ENCODE results near the gene MTHFR. TPM values are rescaled to one million over a fixed set of nuclear protein-coding genes. Genes with fewer than 3 reads are reported as not detected.

The MTHFR gene
- total RNA-seq, 4 donors from 2014 or later = 10.2 to 24.7 (median 18.1) TPM

DNA sequence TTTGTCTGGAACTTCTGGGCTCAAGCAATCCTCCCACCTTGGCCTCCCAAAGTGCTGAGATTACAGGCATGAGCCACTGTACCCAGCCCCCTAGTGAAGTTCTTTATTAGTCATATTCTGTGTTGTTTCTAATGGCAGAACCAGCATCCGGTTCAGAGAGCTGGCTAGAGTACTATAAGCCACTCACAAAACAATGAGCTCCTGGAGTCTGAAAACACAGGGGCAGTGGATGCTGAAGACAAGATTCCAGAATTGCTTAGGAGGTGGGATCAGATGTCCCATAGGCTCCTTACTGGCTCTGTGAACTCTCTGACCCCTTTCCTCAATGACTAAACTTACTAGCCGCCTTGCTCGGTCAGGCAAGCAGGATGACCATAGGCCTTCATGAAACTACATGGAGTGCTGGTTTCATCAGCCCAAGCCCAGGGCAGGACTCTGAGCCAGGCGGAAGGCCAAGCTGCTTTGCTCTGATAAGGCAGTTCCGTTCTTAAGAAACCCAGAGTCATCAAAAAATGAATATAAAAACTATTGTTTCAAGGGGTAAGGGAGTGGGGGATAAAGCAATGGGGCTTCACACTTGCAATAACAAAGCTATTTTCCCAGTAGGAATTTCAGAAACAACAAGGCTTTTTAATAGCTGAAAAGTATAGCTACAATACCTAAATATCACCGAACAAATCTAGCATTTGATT lies 8.1 kb downstream of the MTHFR start:
- in situ Hi-C loops (cut with MboI; ENCODE audit: low sequenced_read_pairs in 4 of 4) = no loop called here
- intact Hi-C loops (cut with DNase I; ENCODE audit: low total_unique reads) = no loop called here
- TF ChIP-seq, protein P1, sequence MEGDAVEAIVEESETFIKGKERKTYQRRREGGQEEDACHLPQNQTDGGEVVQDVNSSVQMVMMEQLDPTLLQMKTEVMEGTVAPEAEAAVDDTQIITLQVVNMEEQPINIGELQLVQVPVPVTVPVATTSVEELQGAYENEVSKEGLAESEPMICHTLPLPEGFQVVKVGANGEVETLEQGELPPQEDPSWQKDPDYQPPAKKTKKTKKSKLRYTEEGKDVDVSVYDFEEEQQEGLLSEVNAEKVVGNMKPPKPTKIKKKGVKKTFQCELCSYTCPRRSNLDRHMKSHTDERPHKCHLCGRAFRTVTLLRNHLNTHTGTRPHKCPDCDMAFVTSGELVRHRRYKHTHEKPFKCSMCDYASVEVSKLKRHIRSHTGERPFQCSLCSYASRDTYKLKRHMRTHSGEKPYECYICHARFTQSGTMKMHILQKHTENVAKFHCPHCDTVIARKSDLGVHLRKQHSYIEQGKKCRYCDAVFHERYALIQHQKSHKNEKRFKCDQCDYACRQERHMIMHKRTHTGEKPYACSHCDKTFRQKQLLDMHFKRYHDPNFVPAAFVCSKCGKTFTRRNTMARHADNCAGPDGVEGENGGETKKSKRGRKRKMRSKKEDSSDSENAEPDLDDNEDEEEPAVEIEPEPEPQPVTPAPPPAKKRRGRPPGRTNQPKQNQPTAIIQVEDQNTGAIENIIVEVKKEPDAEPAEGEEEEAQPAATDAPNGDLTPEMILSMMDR (IDR thresholded peaks at IDR 0.05 in 4 of 5, conservative IDR thresholded peaks at IDR 0.05 in 1 of 5) = no peak
- TF ChIP-seq POLR2A (IDR thresholded peaks at IDR 0.05) = peak in 1 of 2 donors; percentile 11

DNA sequence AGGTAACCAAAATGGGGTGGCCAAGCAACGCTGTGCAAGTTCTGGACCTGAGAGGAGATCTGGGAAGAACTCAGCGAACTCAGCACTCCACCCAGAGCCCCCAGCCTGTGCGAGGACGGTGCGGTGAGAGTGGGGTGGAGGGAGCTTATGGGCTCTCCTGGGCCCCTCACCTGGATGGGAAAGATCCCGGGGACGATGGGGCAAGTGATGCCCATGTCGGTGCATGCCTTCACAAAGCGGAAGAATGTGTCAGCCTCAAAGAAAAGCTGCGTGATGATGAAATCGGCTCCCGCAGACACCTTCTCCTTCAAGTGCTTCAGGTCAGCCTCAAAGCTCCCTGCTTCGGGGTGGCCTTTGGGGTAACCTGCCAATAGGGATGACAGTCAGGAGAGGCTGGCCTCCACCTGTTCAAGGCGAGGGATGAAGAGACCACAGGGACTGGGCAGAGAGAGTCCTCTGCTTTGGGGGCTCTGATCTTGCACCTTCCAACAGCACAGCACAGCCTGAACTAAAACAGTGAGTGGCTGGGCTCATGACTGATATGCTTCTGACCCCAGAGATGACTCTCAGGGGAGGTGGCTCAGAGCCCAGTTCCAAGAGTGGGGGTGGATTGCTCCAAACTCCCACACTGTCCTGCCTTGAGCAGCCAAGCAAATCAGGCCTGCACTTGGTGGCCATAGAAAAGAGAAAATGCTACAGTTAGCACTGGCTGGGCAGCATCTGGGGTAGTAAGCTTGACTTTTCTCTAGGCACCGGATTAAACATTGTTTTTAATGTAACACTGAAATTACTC lies 9.5 kb downstream of the MTHFR start:
- Histone ChIP-seq H3K36me3 (peaks cover 0 to 64% of the 10 kb centered on the region in 2 donors), H3K27ac (peak overlapping the region; percentile 90 to 99 (median 97)), H3K4me1 (peaks cover 23 to 39% of the 10 kb centered on the region in 2 donors), H3K9me3 (no peaks in the 10 kb centered on the region), H3K4me3 (no peak overlapping the region), H3K27me3 (no peaks in the 10 kb centered on the region)
- ATAC-seq = no peak
- TF ChIP-seq, protein P1 (IDR thresholded peaks at IDR 0.05 in 4 of 5, conservative IDR thresholded peaks at IDR 0.05 in 1 of 5) = no peak
- TF ChIP-seq POLR2A (IDR thresholded peaks at IDR 0.05) = peak in 1 of 2 donors; percentile 23
- peak in 1 of 2 donors; percentile 39 for DNase-seq
- intact Hi-C loops (cut with DNase I; ENCODE audit: low total_unique reads) (no loop called here), in situ Hi-C loops (cut with MboI; ENCODE audit: low sequenced_read_pairs in 4 of 4) (no loop called here)

More for the DNA sequence above, 8.1 kb downstream of the MTHFR start:
- ATAC-seq (peak in 1 of 2 donors; percentile 46), DNase-seq (peak in 1 of 2 donors; percentile 14)
- no peaks in the 10 kb centered on the region for H3K27me3 ChIP-seq
- peak overlapping the region; percentile 90 to 99 (median 97) for H3K27ac ChIP-seq
- H3K4me1 ChIP-seq = peaks cover 19 to 36% of the 10 kb centered on the region in 2 donors
- peaks cover 0 to 56% of the 10 kb centered on the region in 2 donors for H3K36me3 ChIP-seq
- H3K4me3 ChIP-seq = no peak overlapping the region
- no peaks in the 10 kb centered on the region for H3K9me3 ChIP-seq

DNA sequence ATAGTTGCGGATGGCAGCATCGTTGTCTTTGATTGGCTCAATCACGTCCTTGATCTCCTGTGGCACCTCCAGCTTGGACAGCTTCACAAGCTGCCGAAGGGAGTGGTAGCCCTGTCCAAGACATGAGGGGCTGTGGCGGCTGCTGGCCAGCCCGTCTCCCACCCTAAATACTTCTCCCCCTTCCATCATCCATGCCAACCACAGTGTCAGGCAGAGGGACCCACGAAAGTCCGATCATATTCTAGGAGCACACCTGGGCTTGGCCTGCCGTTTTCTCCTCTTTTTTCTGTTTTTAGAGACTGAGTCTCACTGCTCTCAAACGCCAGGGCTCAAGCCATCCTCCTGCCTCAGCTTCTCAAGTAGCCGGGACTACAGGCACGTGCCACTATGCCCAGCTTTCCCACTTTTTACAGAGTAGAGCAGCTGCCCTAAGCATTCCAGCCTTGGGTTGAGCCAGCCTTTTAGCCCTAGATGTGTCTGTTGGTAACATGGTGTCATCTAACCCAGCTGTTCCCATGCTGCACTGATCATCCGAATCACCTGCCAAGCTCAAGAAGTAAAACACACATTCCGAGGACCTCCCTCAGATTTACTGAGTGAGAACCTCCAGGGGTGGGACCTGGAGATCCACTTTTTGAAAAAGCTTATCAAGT lies 10.4 kb downstream of the MTHFR start:
- intact Hi-C loops (cut with DNase I; ENCODE audit: low total_unique reads) = no loop called here
- H3K4me3 ChIP-seq = no peak overlapping the region
- no peaks in the 10 kb centered on the region for H3K9me3 ChIP-seq
- peaks cover 22 to 44% of the 10 kb centered on the region in 2 donors for H3K4me1 ChIP-seq
- in situ Hi-C loops (cut with MboI; ENCODE audit: low sequenced_read_pairs in 4 of 4) = no loop called here
- H3K36me3 ChIP-seq = peaks cover 0 to 55% of the 10 kb centered on the region in 2 donors
- TF ChIP-seq, protein P1 (IDR thresholded peaks at IDR 0.05 in 4 of 5, conservative IDR thresholded peaks at IDR 0.05 in 1 of 5) = no peak
- TF ChIP-seq POLR2A (IDR thresholded peaks at IDR 0.05) = no peak
- DNase-seq (peak in 1 of 2 donors; percentile 31), ATAC-seq (no peak)
- H3K27ac ChIP-seq = peak overlapping the region; percentile 90 to 99 (median 97)
- H3K27me3 ChIP-seq = no peaks in the 10 kb centered on the region

DNA sequence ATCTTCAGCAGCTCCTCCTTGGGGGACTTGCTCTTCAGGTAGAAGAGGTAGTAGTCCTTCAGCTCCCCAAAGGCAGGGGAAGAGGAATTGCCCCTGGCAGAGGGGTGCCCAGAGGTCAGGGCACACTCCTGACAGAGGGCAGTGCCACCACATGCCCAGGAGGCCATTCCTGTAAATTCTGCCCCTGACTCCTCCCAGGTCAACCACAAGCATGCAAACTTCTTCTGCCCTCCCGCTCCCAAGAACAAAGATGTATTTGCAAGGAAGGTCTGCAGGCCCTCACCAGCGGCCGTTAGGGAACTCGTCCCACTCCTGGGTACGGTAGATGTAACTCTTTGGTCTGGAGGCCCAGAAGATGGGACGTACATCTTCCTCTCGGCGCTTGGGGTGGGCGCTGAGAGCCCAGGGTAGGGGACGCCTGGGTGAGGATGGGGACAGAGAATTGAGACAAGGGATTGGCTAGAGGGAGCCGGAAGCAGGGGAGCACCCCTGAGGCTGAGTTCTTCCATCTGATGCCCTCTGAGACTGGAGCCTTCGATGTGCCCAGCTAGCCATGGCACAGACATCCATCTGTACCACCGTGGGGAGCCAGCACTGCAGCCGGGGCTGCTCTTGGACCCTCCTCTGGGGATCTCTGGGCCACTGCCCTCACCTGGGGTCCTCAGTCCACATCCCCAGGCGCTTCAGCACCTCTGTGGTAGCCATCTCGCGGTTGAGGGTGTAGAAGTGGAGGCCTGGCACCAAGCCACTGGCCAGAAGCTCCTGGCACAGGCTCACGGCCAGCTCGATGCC lies 11.1 kb downstream of the MTHFR start:
- Histone ChIP-seq H3K27ac (peak overlapping the region; percentile 90 to 99 (median 97)), H3K27me3 (no peaks in the 10 kb centered on the region), H3K36me3 (peaks cover 0 to 49% of the 10 kb centered on the region in 2 donors), H3K4me3 (no peak overlapping the region), H3K9me3 (no peaks in the 10 kb centered on the region), H3K4me1 (peaks cover 29 to 50% of the 10 kb centered on the region in 2 donors)
- intact Hi-C loops (cut with DNase I; ENCODE audit: low total_unique reads) = no loop called here
- no peak for DNase-seq
- TF ChIP-seq POLR2A (IDR thresholded peaks at IDR 0.05) = no peak
- TF ChIP-seq, protein P1 (IDR thresholded peaks at IDR 0.05 in 4 of 5, conservative IDR thresholded peaks at IDR 0.05 in 1 of 5) = no peak
- no peak for ATAC-seq
- in situ Hi-C loops (cut with MboI; ENCODE audit: low sequenced_read_pairs in 4 of 4) = no loop called here

Data from gastrocnemius medialis (tissue), 4 donors.